Neural cell (in vitro differentiated cells): Measurements from ENCODE around the gene PRM2.

Experiments
- CTCF ChIP-seq: fragments of 450-650 bp; IDR thresholded peaks from 2 replicates; pipeline ENCODE4 v1.5.1; 2014; ENCODE audit warnings: antibody characterized with exemption, mild to moderate bottlenecking, moderate library complexity; ENCODE audit not compliant: poor library complexity, severe bottlenecking
- EP300 ChIP-seq: fragments of 450-650 bp; conservative IDR thresholded peaks from 2 replicates; pipeline ENCODE4 v1.6.1; 2014; ENCODE audit warnings: antibody characterized with exemption, mild to moderate bottlenecking, moderate library complexity; ENCODE audit not compliant: poor library complexity, severe bottlenecking
- EZH2 ChIP-seq: fragments of 200-600, 300-800 bp; shearing (Covaris generic), sonication (generic); IDR thresholded peaks from 2 replicates; pipeline ENCODE4 v1.6.1; 2014; ENCODE audit warnings: antibody characterized with exemption, low read length, borderline replicate concordance, mild to moderate bottlenecking; ENCODE audit not compliant: insufficient read depth, poor library complexity, severe bottlenecking
- MXI1 ChIP-seq: fragments of 450-650 bp; conservative IDR thresholded peaks from 2 replicates; pipeline ENCODE4 v1.6.1; 2014; ENCODE audit warnings: antibody characterized with exemption, mild to moderate bottlenecking; ENCODE audit not compliant: poor library complexity, severe bottlenecking
- POLR2AphosphoS5 ChIP-seq: IDR thresholded peaks from 2 replicates; pipeline ENCODE4 v1.6.1; 2012
- REST ChIP-seq: IDR thresholded peaks from 2 replicates; pipeline ENCODE4 v1.6.1; 2012; ENCODE audit warnings: borderline replicate concordance
- TAF1 ChIP-seq: IDR thresholded peaks from 2 replicates; pipeline ENCODE4 v1.6.1; 2012; ENCODE audit warnings: low read depth

GRCh38 chr16:11312718-11313492, 36.6 kb upstream of the PRM2 start:
- TF ChIP-seq POLR2AphosphoS5, result no peak
- no peak for TF ChIP-seq CTCF
- TF ChIP-seq EZH2, result no peak
- TF ChIP-seq REST, result no peak
- no peak for TF ChIP-seq MXI1
- no peak for TF ChIP-seq TAF1
- no peak for TF ChIP-seq EP300
